ENCODE measurements around the gene TAF4.

DNA sequence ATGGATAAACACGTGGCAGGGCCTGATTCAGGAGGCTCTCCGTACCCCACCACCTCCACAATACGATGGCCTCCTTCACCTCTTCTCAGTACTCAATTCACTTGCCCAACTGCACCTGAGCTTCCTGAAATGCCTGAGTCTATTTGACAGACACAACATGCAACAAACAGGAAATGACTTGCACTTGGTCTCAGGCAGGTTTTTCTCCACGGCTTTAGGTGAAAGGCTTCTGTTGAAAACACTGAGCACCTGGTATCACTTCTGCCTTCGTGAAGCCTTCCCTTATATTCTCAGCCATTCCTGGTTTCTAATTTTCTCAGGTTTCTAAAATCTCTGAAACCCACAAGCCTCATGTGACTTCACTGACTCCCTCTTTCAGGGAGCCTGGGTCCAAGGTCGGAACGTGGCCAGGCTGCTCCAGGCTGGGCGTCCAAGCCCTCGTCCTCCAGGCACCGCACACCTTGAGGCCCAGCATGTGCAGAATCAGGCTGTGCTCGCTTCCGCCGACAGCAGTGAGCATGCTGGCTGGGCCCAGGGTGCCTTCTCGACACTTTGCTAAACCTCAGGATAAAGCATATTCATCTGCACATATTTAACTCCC is 34.7 kb downstream of the TAF4 start:
- no peak for TF ChIP-seq CTCF (IDR thresholded peaks at IDR 0.05)
- no peak for TF ChIP-seq POLR2A (IDR thresholded peaks at IDR 0.05)
